Panc1 (cell line): ENCODE data around the gene NEK7.

Experiments used
- CTCF ChIP-seq: fragments of 450-650 bp; IDR thresholded peaks from 2 replicates; pipeline ENCODE4 v1.5.1; 2017; ENCODE audit warnings: mild to moderate bottlenecking
- POLR2AphosphoS5 ChIP-seq: IDR thresholded peaks from 2 replicates; pipeline ENCODE4 v1.6.1; 2012; ENCODE audit warnings: mild to moderate bottlenecking, low read depth, low read length, moderate library complexity
- REST ChIP-seq, 2 experiments: IDR thresholded peaks; 2 replicates each; pipeline ENCODE4 v1.6.1; 2011 to 2012; ENCODE audit warnings: low read depth in 2 of 2, control low read depth in 1 of 2, low read length in 1 of 2, mild to moderate bottlenecking in 1 of 2, moderate library complexity in 1 of 2; ENCODE audit not compliant: insufficient read depth in 1 of 2

GRCh38 chr1:198158735-198159589, 2.2 kb downstream of the NEK7 start:
- TF ChIP-seq POLR2AphosphoS5 (peak; percentile 90), REST (IDR thresholded peaks at IDR 0.05; ENCODE audit: insufficient read depth in 1 of 2, low read depth in 2 of 2, low read length in 1 of 2) (no peak; a peak in 1 of 4 replicates), CTCF (no peak)
